A204.1 (cell line): Measurements from ENCODE around the gene SLC35E1.

Experiments
- FAIRE-seq: peaks from 2 replicates; lab custom pipeline; 2012; peaks lifted over from hg19 to GRCh38; lab: Jason Lieb, UNC

Gene SLC35E1

DNA sequence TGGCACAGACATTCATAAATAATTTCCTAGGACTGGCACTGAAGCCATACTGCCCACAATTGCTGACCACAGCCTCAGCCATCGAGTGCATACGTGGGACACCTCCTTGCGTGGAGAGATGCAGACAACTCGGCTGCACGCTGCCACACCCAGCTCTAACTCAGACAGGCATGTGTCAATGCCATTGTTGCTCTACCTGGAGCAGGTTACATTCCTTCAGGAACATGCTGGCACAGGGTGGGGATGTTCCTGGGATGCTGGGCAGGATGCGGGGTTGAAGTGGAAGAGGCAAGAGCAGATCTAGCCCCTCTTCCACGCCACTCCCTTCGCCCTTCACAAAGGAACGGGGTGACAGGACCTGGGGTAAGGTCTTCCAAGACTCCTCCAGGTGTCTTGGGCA, 24.2 kb upstream of the SLC35E1 start:
- no peak for FAIRE-seq

DNA sequence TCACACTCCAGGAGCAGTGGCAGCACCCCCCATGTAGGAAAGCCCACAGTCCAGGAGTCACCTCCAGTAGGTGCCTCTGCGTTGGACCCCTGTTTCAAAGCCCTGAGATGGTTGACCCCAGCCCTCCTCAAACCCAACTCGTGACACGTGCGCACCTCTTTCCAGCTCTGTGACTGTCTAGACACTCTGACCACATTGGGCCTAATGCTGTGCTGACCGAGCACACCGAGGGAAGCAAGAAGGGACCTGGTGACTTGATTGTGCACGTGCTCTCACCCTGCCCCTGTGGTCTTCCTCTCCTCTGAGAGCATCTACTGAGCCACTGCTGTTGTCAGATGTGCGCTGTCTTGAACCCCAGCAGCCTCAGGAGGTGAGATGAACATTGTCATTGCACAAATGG, 22.9 kb upstream of the SLC35E1 start:
- no peak for FAIRE-seq

DNA sequence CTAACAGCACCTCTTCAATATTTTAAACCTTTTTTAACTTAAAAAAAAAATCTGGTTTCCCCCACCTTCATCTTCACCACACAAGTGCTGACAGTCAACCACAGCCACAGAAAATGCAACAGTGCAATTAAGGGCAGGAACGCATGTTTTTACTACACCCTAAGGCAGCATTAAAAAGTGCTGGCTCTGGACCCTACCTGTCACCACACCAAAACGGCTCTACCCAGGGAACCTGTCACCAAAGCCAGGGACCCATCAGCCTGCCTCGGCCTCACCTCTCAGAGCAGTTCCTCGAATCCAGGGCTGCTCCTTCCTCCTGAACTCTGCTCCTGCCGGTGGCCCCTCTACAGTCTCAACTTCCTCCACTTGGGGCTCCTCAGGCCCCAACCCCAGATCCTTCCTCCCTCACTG, 22.5 kb upstream of the SLC35E1 start:
- no peak for FAIRE-seq

DNA sequence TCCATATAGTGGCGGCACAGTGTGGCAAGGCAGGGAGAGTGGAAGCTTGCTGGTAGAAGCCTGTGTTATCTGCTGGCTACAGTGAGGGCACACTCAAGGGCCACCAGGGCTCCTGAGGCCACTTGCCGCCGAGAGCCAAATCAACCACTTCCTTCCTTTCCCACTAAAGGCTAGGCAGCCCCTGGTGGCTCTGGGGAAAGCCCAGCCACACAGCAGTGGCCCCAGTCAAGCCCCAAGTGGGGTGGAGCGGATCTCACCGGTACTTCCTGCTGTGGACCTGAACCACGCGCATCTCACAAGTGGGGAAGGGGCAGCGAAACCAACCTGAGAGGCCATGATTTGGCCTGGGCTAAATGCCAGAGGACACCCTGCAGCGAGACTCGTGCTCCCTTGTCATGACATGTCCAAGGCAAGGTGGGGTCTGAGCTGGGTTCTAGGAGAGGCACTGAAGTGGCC, 21.9 kb upstream of the SLC35E1 start:
- no peak for FAIRE-seq

DNA sequence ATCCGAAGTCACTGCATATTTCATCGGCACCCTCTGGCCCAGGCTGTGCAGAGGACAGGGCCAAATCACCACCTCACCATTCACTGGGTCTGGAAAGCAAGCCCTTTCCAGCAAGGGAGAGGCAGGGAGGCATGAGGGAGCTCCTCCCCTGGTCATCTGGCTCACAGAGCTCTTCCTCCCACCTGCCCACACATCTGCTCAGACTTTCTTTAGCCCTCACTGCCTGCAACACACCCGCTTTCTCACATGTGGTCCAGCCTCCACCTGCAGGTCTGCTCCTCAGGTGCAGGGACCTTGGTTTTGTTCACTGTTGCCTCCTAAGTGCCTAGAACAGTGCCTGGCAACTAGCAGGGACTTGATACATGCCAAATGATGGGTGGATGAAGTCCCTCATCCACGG, 21.0 kb upstream of the SLC35E1 start:
- FAIRE-seq = no peak

DNA sequence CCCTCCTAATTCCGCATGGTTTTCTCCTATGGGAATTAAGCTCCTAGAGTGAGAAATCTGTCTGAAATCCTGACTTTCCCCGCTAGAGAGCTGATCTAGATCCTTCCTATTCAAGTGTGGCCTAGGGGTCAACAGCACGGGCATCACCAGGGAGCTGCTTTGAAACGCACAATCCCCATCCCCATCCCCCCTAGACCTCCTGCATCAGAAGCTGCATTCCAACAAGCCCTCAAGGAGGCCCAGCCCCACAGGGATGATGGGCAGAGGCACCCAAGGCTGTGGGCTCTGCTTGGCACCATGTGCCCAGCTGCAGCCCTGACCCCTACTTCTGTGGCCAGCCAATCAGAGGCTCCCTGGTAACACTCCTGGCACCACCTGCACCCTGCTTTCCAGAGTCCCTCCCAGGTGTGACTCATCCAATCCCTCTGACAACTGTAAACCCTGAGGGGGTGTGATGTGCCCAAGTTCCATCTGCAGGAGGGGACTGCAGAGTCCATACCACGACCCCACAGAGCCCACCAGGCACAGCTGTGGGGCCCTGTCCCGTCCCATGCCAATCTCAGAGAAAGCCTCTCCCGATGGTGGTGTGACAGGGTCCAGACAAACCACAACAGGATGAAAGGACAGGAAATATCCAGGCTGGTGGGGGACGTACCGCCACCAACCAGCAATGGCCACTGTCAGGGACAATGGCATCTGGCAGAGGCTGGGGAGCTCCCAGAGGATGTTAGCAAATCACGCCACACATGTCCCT, 19.8 kb upstream of the SLC35E1 start:
- FAIRE-seq = no peak

DNA sequence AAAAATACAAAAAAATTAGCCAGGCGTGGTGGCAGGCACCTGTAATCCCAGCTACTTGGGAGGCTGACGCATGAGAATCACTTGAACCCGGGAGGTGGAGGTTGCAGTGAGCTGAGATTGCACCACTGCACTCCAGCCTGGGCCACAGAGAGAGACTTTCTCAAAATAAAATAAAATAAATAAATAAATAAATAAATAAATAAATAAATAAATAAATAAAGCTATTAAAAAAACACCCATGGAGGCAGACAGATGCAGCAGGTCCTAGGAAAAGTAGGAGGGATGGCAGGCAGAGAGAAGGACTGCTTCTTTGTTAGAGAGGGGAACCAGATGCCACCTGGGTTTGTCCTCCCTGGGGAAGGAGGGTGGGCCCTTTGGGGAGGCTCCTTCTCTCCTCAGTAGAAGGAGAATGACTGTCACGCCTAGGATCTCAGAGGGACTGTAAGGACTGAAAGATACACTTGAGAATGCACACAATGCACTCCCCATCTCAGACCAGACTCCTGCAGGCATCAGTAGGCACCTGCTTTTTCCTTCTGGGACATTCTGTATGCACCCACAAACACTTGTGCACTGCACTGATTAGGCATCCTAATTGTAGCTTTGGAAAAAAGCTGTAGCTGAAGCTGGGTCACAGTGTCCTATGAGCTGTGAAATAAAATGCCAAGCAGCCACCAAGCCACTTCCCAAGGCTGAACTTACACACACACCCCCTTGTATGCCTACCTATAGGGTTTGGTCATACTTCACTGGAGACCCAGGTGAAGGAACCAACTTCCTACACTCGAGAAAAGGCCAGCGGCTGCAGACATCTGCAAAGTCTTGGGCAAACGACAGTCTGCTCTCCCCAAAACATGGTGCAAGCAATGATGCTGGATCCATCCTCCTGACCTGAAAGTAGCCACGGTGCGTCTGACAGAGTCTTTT, 18.9 kb upstream of the SLC35E1 start:
- no peak for FAIRE-seq

DNA sequence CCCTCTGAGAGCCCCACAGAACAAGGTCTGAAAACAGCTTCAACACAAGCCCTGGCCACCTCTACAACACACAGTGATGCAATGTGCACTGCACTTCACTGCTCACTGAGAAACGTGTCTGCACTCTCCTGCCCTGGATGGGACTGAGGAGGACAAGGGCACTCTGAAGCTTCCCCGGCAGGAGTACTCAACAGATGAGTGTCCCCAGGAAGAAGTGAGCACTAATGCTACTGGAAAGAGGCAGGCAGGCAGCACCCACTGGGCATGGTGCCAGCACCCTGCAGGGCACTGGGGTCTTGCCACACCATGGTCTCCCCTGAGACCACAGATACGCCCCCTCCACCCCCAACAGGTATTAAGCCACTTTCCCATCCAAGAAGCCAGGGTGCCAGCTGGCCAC, 17.7 kb upstream of the SLC35E1 start:
- no peak for FAIRE-seq

DNA sequence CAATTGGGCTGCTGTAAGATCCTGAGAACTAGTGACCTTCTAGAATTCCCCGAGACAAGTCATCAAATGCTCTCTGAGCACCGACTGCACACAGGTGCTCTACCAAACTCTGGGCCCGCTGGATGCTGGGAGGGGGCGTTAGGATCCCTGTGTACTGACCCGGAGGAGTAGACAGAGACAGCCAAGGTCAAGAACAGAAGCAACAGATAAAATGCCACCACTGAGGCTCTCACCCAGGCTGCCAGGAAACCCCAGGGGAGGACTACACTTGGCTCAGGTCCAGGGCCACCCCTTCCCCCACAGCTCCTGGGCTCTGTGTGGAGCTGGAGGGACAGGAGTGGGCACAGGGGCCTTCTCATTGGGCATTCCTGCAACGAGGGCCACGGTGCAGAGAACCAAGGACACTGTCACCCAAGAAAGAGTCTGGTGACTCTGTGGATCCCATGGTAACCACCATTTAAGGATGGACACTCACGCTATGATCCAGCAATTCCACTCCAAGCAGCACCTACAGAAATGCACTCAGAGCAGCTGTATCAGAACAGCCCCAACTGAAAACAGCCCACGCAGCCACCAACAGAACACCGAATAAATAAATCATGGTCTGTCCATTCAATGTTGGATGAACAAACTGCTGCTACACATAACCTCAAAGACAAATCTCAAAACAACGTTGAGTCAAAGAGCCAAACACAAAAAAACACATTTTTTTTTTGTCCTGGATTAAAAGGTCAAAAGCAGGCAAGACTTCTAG, 16.8 kb upstream of the SLC35E1 start:
- FAIRE-seq = no peak

DNA sequence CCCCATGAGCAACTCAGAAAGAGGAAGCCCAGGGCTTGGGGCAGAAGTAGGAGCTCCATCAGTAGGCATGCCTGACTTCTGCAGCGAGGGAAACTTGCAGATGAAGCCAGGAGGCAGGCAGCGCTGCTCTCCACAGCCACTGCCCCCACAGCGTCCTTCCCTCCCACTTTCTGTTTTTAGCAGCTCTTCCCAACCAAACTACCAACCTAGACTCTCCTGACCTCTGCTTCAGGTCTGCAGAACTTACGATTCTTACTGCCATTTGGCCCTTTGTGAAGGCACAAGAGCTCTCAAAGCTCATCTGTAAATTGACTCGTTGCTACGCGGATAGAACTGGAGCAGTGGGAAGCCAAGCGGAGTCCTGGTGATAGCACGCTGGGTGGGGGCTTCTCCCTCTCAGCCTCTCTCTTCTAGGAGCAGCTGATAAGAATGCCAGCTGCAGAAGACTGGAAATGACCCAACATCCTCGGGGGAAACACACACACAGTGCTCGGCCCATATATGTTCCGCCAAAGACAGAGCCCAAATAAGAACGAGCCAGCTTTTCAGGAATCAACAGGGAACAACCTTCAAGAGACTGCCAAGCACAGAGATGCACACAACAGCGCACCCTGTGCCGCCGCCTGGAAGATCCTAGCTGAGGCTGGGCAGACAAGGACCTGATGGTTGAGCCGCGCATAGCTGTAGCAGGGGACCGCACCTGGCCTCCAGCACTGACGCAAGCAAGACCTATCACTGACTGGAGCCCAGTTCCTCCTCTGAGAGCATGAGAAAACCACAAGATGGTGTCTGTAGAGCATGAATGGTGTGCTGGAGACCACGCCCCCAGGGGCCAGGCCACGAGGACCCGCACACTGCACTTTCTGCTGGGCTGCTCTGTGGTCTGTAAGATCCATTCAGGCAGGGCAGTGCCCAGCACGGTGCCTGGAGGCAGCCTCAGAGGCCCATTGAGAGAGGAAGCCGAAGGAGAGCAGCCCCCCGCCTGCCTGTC, 15.9 kb upstream of the SLC35E1 start:
- FAIRE-seq = no peak

DNA sequence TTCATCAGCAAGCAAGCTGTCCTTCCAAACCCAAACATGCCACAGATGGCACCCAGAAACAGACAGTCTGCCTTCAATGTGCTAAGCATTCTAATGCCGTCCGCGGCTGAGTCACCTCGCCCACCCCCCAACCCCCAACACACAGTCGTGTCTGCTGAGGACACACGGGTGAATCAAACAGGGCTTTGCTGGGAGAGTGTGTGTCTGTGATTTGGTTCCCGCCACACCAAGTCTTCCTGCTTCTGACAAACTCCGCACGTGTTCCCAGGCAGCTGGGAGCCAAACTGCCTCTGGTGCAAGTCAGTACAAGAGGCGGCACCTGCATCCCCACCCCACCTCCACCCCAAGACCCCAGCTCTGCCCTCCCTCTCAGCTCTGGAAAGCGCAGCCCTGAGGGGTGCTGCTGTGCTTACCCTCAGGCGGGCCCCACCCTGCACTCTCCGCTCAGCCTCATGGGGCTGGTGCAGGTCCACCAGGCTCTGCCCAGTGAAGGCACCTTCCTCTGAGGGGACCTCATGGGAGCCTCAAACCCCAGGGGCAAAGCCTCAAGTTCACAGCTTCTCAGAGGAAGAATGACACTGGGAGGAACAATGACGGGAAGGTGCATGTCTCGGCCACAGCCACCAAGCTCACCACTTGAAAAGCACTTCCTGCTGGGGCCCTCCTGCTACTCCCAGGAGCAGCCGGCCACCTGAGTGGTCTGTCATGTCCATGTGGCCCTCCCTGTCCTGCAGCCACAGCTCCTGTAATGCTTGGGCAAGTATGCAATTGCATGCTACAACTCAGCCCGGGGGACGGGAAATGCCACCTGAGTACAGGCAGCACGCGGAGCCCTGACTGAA, 15.0 kb upstream of the SLC35E1 start:
- FAIRE-seq = no peak

DNA sequence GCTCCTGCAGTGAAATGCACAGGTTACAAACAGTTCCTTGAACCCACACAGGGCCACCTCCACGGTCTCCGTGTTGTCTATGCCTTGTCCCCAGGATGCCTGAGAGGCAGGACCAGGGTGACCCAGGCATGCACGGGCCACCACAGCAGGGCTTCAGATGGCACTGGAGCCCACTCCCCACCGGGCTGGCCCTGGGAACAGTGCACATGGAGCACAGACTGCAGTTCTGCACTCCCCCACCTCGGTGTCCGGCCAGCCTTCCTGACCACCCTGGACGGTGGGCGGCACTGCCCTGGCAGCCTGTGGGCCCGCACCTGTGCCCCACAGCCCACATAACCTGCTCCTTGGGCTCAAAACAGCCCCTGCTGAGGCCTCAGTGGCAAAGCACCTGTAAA, 14.3 kb upstream of the SLC35E1 start:
- no peak for FAIRE-seq

DNA sequence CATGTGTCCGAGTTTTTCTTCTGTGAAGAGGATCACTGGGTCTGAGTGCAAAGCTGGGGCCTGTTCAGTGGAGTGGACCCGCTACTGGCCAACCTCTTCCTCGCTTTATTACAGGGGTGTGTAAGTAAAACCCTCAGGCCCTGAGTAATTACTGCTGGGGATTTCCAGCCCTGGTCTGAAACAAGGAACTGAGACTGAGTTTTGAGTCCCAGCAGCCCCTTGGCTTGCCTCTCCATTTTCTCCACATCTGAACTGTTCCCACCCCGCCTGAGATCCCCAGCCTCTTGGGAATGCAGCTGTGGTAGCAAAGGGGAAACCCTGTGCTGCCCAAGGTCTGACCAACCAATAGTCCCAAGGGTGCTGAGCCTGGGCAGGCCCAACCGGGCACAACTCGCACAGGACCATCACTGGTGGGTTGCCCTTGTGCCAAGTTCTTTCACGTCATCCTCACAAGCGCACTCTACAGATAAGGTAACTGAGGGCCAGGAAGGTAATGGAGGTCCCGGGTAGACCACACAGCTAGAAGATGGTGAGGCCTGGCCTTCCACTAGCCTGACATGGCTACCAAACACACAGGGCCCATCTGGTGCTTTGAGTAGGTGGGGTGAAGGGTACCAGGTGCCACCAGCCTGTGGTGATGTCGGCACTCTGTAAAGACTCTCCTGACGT, 13.7 kb upstream of the SLC35E1 start:
- FAIRE-seq = no peak

DNA sequence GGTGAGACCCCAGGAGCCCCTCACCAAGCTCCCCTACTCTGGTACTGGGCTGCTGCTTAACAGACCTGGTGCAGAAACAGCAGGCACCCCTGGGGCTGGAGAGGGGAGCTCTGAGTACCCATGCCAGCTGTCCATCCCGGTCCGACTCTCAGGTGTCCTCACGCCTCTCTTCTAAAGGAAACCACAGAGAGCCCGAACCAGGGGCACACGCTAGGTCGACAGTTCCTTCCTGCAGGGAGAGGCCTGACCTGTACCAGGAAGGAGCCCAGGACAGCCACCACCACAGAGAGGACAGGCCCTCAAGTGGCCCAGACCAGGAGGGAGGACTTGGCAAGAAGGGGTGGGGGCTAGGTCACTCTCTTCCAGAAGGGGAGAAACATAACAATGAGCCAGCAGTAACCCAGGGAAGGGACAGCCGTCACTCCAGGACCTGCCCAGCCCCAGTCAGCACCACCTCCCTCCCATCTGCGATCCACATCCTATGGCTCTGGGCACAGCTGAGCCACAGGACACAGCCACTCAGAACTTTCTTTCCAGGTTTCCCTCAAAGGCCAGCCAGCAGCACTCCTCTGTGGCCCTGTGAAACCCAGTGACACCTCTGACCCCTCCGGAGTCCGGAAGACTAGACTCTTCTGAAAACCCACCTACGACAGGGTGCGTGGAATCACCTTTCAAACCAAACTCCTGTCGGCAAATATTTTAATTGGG, 13.0 kb upstream of the SLC35E1 start:
- no peak for FAIRE-seq

DNA sequence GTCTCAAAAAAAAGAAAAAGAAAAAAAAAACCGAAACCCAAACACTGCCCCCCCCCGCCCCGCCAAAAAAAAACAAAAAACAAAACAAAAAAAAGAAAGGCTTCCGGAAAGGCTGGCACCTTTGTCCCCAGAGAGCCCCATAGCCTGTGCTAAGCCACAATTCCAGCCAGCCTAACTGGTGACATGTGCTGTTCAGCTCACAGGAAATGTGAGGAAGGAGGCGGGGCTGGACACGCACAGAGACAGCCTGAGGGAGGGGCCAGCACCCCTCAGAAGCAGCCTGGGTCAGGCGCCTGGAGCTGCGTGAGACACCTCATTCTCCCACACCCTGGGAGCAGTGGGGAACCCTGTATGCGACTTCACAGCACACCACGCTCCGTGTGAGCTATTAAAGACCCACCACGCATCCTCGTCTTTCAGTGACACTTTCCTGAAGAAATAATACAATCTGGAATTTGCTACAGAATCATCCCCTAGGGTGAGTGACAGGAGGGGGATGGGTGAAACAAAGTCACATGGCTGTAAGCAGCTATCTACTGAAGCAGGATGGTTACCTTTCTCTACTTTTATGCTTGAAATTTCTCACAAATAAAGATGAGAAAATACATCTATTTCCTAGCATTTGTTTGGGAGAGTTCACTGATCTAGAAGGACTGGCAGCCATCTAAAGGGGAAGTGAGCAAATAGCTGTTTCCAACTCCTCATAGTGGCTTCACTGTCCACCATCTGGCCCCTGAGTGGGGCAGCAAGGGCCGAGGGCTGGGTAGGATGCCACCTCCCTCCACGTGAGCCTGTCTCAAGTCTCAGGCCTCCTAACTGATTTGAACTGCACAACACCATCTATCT, 12.3 kb upstream of the SLC35E1 start:
- FAIRE-seq = no peak

DNA sequence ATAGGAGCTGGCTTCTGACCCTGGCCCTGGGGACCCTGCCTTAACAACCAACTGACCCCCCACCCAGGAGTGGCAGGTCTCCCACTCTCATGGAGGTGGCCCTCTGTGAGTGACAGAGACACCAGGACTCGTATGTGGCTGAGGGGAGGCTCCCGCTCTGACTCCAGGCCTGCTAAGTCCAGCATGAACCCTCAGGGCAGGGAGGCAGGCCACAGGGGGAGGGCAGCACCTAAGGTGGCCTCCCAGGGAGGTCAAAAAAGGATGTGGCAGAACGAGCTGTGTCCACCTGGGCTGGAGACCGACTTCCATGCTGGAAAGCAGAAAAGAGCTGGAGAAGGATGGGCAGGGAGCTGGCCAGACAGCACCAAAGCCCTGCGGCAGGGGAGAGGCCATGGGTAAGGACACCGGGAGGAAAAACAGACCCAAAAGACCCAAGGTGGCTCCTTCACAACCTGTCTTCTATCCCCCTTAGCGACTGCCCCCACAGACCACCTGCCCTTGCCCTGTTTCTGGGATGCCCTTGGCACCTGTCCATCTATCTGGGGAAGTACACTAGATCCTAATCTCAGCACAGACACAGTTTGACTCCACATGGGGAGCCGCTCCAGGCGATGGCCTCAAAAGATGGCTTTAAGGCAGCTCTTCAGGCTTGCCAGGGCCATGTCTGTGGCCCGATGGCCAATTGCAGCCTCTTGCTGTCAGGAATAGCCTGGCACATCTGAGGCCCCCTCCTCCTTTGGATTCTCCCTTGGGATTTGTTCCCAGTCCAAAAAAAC, 10.5 kb upstream of the SLC35E1 start:
- no peak for FAIRE-seq

DNA sequence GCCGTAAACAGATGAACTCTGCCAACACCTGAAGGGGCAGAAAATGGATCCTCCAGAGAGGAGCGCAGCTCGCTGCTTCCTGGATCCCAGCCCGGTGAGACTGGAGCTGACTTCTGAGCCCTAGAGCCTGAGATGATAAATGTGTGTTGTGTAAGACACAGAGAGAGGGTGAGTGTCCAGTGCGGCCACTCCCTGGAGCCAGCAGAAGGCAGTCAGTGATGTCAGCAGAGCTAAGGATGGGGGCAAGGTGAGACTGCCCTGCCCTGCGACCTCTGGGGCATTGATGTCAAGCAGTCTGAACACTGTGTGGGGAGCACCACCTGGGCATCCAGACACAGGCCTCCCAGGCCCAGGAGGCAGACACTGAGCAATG, 9.7 kb upstream of the SLC35E1 start:
- no peak for FAIRE-seq
